Activated CD8-positive, alpha-beta memory T cell treated with anti-CD3 and anti-CD28 coated beads, Interleukin-2, amount 50 U/mL, for 1 hour (primary cell): ENCODE results near the gene MRAS.
"Not testable (repeated sequence)": the region's sequence is repeated elsewhere in the genome, so short reads cannot be mapped to it uniquely, and the experiment has no call there.

Experiments
- DNase-seq: peaks from one replicate; pipeline ENCODE4 v3.0.0-alpha.2; 2020; ENCODE audit errors: extremely low read depth

The MRAS gene

DNA sequence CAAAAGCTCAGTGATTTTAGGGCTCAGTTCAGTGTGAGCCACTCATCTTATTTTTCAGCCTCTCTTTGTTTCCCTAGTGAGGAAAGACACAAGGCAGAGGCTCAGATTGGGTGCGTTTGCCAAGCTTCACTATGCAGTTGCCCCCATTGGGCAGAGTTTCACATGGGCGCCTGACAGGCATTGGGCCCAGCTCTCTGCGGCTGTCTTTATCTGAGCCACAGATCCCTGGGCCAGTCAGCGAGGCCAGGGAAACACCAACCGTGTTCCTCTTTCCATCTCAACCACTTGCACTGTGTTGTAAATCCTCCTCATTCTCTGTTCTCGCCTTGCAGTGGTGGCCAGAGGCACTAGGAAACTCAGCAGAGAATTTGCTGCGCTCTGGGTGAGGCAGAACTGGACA, 96.9 kb downstream of the MRAS start:
- no peak for DNase-seq

- no peak for DNase-seq
Observed at GRCh38 chr3:138445654-138446053, 97.3 kb downstream of the MRAS start.

DNA sequence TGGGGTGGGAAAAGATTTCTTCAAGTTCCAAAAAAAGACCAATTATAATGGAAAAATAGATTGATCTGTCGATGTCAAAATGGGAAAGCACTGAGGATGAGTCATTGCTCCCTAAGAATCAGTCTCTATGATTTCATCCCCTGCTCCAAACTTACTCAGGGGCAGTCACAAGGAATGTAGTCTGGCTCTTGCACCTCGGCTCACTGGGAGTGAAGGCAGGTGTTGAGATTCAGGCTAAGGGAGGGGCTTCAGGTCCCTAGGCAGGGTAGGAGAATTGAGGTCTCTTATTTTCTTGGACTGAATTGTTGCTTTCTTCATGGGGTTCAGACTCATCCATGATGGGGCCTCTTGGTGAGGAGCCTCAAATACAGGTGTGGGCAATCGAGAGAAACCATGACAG, 100.3 kb downstream of the MRAS start:
- DNase-seq, result no peak

DNA sequence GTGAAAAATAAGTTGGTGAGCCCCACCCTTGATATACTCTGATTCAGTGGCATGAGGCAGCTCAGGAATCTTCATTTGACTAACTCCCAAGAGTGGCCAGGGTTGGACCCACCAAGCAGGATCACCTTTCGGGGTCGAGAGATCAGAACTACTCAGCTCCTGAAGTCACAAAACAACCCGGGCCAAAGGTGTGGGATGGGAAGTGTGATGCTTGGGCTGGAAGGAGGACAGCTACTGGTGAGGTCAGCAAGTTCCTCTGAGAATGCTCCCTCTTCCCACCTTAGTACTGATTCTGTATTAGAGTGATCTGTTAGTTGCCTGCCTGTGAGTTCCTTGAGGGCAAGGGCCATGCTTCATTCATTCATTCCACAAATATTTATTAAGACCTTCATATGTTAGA, 101.1 kb downstream of the MRAS start:
- no peak for DNase-seq

DNA sequence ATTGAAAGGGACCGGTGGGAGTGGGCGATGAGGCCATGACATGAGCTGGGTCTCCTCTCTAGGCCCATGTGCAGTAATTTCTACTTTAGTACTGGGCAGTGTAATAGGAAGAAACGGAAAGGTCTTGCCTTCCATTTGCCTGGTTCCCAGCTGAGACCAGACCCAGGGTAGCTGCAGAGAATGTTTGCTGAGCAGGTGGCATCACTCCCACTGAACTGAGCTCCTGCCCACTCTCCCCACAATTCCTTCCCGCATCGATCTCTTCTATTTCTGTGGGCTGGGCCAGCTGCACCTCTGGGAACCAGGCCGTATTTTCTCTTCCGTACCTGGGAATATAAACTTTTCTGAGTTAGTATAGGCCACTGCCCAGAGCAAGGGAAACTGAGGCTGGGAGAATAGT, 101.8 kb downstream of the MRAS start:
- no peak for DNase-seq

GRCh38 chr3:138450704-138451424, 102.5 kb downstream of the MRAS start:
- DNase-seq, result no peak

- no peak for DNase-seq
Observed at GRCh38 chr3:138451595-138452162, 103.3 kb downstream of the MRAS start.

GRCh38 chr3:138452436-138452835, 104.1 kb downstream of the MRAS start:
- DNase-seq, result no peak

DNA sequence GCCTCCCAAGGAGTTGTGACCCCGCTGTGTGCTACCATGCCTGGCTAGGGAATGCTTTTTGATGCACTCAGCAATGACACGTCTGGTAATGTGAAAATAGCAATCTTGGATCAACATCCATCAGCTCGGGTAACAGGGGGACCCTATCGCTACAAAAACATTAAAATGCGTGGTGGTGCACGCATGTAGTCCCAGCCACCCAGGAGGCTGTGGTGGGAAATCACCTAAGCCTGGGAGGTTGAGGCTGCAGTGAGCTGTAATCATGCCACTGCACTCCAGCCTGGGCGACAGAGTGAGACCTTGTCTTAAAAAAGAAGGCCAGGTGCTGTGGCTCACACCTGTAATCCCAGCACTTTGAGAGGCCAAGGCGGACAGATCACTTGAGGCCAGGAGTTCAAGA, 105.6 kb downstream of the MRAS start:
- DNase-seq, result not testable (repeated sequence)
